Measurements from ENCODE around the gene DAPP1. TPM values are rescaled to one million over a fixed set of nuclear protein-coding genes. Genes with fewer than 3 reads are reported as not detected.

Gene DAPP1
- total and polyA plus RNA-seq, 2 experiments from 2014 or later: not detected

DNA sequence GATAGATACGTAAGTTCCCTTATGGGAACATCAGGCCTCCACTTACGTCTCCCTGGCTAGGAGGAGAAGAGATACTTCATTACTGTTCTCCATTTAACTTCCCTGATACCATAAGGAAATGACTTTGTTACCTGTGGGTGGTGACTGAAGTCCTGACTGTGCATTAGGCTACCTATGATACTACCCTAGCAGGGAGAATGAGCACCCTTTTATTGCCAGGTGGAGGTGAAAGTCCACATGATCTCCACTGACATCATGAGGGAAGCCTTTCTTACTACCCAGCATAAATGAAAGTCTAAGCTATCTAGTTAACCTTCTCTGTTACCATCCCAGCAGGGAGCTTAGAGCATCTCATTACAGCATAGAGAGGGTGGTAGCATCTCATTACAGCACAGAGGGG, 102.0 kb downstream of the DAPP1 start:
- H3K79me2 ChIP-seq (ENCODE audit: insufficient read depth): peaks cover 71% of the 10 kb centered on the region
- no peak overlapping the region for H2AFZ ChIP-seq
- H3K4me1 ChIP-seq (ENCODE audit: insufficient read depth): no peaks in the 10 kb centered on the region
- TF ChIP-seq EZH2 (IDR thresholded peaks at IDR 0.05; ENCODE audit: insufficient read depth, poor library complexity, severe bottlenecking) (no peak), EZH2phosphoT487 (IDR thresholded peaks at IDR 0.05; ENCODE audit: insufficient read depth, low read depth) (no peak)
- H3K4me2 ChIP-seq (ENCODE audit: unreplicated experiment): no peak overlapping the region
- H3K36me3 ChIP-seq (ENCODE audit: low read depth): peaks cover 19% of the 10 kb centered on the region; the same call in 1 of the 2 replicates
- 100% methylated on average over 2 of the region's 2 CpGs for WGBS, 2 experiments (ENCODE audit: low coverage in 1 of 2, low lambda C conversion rate in 2 of 2, missing lambda C conversion rate in 2 of 2)
- in situ Hi-C loops (cut with MboI): no loop called here
- no peaks in the 10 kb centered on the region for H4K20me1 ChIP-seq (ENCODE audit: insufficient read depth)
- H3K9ac ChIP-seq: no peak overlapping the region
- H3K4me3 ChIP-seq: no peak overlapping the region
- H3K27me3 ChIP-seq (replicated peaks; ENCODE audit: insufficient read depth): no peaks in the 10 kb centered on the region
- H3K27ac ChIP-seq: no peak overlapping the region
- DNase-seq: no peak
- H3K9me3 ChIP-seq (ENCODE audit: low read depth): no peaks in the 10 kb centered on the region
- no peaks in the 10 kb centered on the region for H3K9me2 ChIP-seq (ENCODE audit: insufficient read depth)
- H3F3A ChIP-seq (ENCODE audit: insufficient read depth): no peaks in the 10 kb centered on the region

Other genes with a start within 250 kb of the DAPP1 start
- gene MTTP, start 242.0 kb upstream of the DAPP1 start, total RNA-seq (2014; rRNA removed; shearing (Covaris generic)): not detected in 2 replicates
- not detected in 2 replicates for gene MTTP, start 242.0 kb upstream of the DAPP1 start, polyA plus RNA-seq (2016; fragmentation: Nextera tagmentation; extraction: Ambion mirVana)
- gene C4orf54, start 159.0 kb upstream of the DAPP1 start, total RNA-seq (2014; rRNA removed; shearing (Covaris generic)): not detected in 2 replicates
- not detected in 2 replicates for gene C4orf54, start 159.0 kb upstream of the DAPP1 start, polyA plus RNA-seq (2016; fragmentation: Nextera tagmentation; extraction: Ambion mirVana)
- 47.0 and 68.1 TPM in 2 replicates for gene LAMTOR3, start 77.6 kb downstream of the DAPP1 start, total RNA-seq (2014; rRNA removed; shearing (Covaris generic))
- 59.7 and 64.3 TPM in 2 replicates for gene LAMTOR3, start 77.6 kb downstream of the DAPP1 start, polyA plus RNA-seq (2016; fragmentation: Nextera tagmentation; extraction: Ambion mirVana)
- gene DNAJB14, start 129.8 kb downstream of the DAPP1 start, total RNA-seq (2014; rRNA removed; shearing (Covaris generic)): 30.4 and 43.8 TPM in 2 replicates
- gene DNAJB14, start 129.8 kb downstream of the DAPP1 start, polyA plus RNA-seq (2016; fragmentation: Nextera tagmentation; extraction: Ambion mirVana): 44.7 and 47.4 TPM in 2 replicates
- 189 and 327 TPM in 2 replicates for gene H2AZ1, start 133.4 kb downstream of the DAPP1 start, total RNA-seq (2014; rRNA removed; shearing (Covaris generic))
- gene H2AZ1, start 133.4 kb downstream of the DAPP1 start, polyA plus RNA-seq (2016; fragmentation: Nextera tagmentation; extraction: Ambion mirVana): 454 and 468 TPM in 2 replicates

All from GM23248 (cell line).